GM18508 (cell line): Measurements from ENCODE around the gene PAK4.

Experiments used
- ATAC-seq: cut with Tn5 transposase; IDR thresholded peaks from one replicate; pipeline ENCODE4 v1.9.1; 2021; ENCODE audit warnings: moderate number of reproducible peaks; ENCODE audit not compliant: insufficient read depth, unreplicated experiment

Gene PAK4

GRCh38 chr19:39175564-39175963, 50.0 kb downstream of the PAK4 start:
- ATAC-seq: no peak

GRCh38 chr19:39177110-39177699, 51.6 kb downstream of the PAK4 start:
- no peak for ATAC-seq

- ATAC-seq: no peak
These were observed 52.1 kb downstream of the PAK4 start for GRCh38 chr19:39177736-39178135.

- ATAC-seq: no peak
These were observed 52.9 kb downstream of the PAK4 start for GRCh38 chr19:39178296-39179006.

GRCh38 chr19:39179754-39180153, 54.2 kb downstream of the PAK4 start:
- no peak for ATAC-seq

- no peak for ATAC-seq
These were observed 55.2 kb downstream of the PAK4 start for GRCh38 chr19:39180749-39181148.

- ATAC-seq: no peak
These were observed 56.1 kb downstream of the PAK4 start for GRCh38 chr19:39181500-39182173.

- no peak for ATAC-seq
These were observed 56.6 kb downstream of the PAK4 start for GRCh38 chr19:39182174-39182505.

GRCh38 chr19:39183104-39183503, 57.5 kb downstream of the PAK4 start:
- ATAC-seq: no peak

GRCh38 chr19:39186391-39186790, 60.8 kb downstream of the PAK4 start:
- ATAC-seq: no peak

- ATAC-seq: no peak
These were observed 62.0 kb downstream of the PAK4 start for GRCh38 chr19:39187552-39187943.

GRCh38 chr19:39188960-39189359, 63.4 kb downstream of the PAK4 start:
- ATAC-seq: no peak

GRCh38 chr19:39190768-39191167, 65.2 kb downstream of the PAK4 start:
- ATAC-seq: no peak

GRCh38 chr19:39192846-39193245, 67.3 kb downstream of the PAK4 start:
- no peak for ATAC-seq

GRCh38 chr19:39193803-39194202, 68.2 kb downstream of the PAK4 start:
- ATAC-seq: no peak

GRCh38 chr19:39194832-39195542, 69.4 kb downstream of the PAK4 start:
- no peak for ATAC-seq

- ATAC-seq: no peak
These were observed 70.2 kb downstream of the PAK4 start for GRCh38 chr19:39195755-39196154.

GRCh38 chr19:39196320-39196719, 70.7 kb downstream of the PAK4 start:
- ATAC-seq: no peak

- no peak for ATAC-seq
These were observed 71.4 kb downstream of the PAK4 start, which contains the start of gene NCCRP1 for GRCh38 chr19:39196860-39197562. Gene NCCRP1 (plus strand): TSS chr19:39196964. CDS start chr19:39196983, 19 bp downstream.

- ATAC-seq: no peak
These were observed 72.2 kb downstream of the PAK4 start for GRCh38 chr19:39197808-39198207.
